Cortex of kidney (tissue), 1 donor: ENCODE measurements around the gene SLC22A17.
"Not testable (repeated sequence)": the region's sequence is repeated elsewhere in the genome, so short reads cannot be mapped to it uniquely, and the experiment has no call there.

Experiments used
- DNase-seq: peaks from one replicate; lab custom pipeline; 2025; lab: John Stamatoyannopoulos, UW

Gene SLC22A17

GRCh38 chr14:23352506-23353432, at the start of gene SLC22A17:
SLC22A17 (minus strand) TSS chr14:23352887.
- DNase-seq = no peak

GRCh38 chr14:23401291-23401690, 48.6 kb upstream of the SLC22A17 start:
- no peak for DNase-seq

- DNase-seq = not testable (repeated sequence)
These were observed 47.9 kb upstream of the SLC22A17 start for GRCh38 chr14:23400496-23401149.

- DNase-seq = no peak
These were observed 46.9 kb upstream of the SLC22A17 start for GRCh38 chr14:23399591-23399990.

GRCh38 chr14:23399136-23399535, 46.4 kb upstream of the SLC22A17 start:
- DNase-seq = no peak

- no peak for DNase-seq
These were observed 45.7 kb upstream of the SLC22A17 start for GRCh38 chr14:23398348-23398747.

- no peak for DNase-seq
These were observed 44.2 kb upstream of the SLC22A17 start for GRCh38 chr14:23396781-23397407.

- no peak for DNase-seq
These were observed 43.4 kb upstream of the SLC22A17 start for GRCh38 chr14:23396126-23396525.

- DNase-seq = no peak
These were observed 39.9 kb upstream of the SLC22A17 start for GRCh38 chr14:23392613-23393012.

- DNase-seq = not testable (repeated sequence)
These were observed 37.2 kb upstream of the SLC22A17 start for GRCh38 chr14:23389871-23390270.

GRCh38 chr14:23389396-23389795, 36.7 kb upstream of the SLC22A17 start:
- DNase-seq = no peak

- no peak for DNase-seq
These were observed 36.3 kb upstream of the SLC22A17 start for GRCh38 chr14:23388996-23389395.

- DNase-seq = no peak
These were observed 35.5 kb upstream of the SLC22A17 start for GRCh38 chr14:23387916-23388882.

- DNase-seq = no peak
These were observed 34.3 kb upstream of the SLC22A17 start for GRCh38 chr14:23386999-23387398.

- not testable (repeated sequence) for DNase-seq
These were observed 33.6 kb upstream of the SLC22A17 start for GRCh38 chr14:23386266-23386657.

- no peak for DNase-seq
These were observed 33.1 kb upstream of the SLC22A17 start for GRCh38 chr14:23385642-23386265.

- DNase-seq = no peak
These were observed 32.6 kb upstream of the SLC22A17 start for GRCh38 chr14:23385244-23385641.

GRCh38 chr14:23384364-23385080, 31.8 kb upstream of the SLC22A17 start:
- DNase-seq = no peak

GRCh38 chr14:23382731-23383440, 30.2 kb upstream of the SLC22A17 start:
- DNase-seq = no peak

- DNase-seq = no peak
These were observed 29.6 kb upstream of the SLC22A17 start for GRCh38 chr14:23382276-23382675.
